ENCODE data around the gene STXBP4.

The STXBP4 gene

GRCh38 chr17:54992797-54993639, 24.5 kb downstream of the STXBP4 start:
- Histone ChIP-seq H3K4me3 (ENCODE audit: low read depth, low read length, poor library complexity, severe bottlenecking) (no peak overlapping the region), H3K36me3 (ENCODE audit: insufficient read depth, low read length) (no peaks in the 10 kb centered on the region), H3F3A (ENCODE audit: insufficient read depth, low read length) (no peaks in the 10 kb centered on the region), H2AFZ (ENCODE audit: low read length) (no peak overlapping the region), H3K4me2 (ENCODE audit: low read length) (no peak overlapping the region), H3K27me3 (ENCODE audit: insufficient read depth, low read length) (no peaks in the 10 kb centered on the region), H3K27ac (ENCODE audit: low read depth, low read length, poor library complexity, severe bottlenecking) (no peak overlapping the region), H3K79me2 (ENCODE audit: insufficient read depth, low read length) (no peaks in the 10 kb centered on the region), H3K9me2 (ENCODE audit: low read depth, low read length) (no peaks in the 10 kb centered on the region), H4K20me1 (ENCODE audit: insufficient read depth, low read length) (no peaks in the 10 kb centered on the region), H3K9me3 (ENCODE audit: low read length) (no peaks in the 10 kb centered on the region), H3K9ac (ENCODE audit: low read length) (no peak overlapping the region), H3K4me1 (ENCODE audit: insufficient read depth, low read length, severe bottlenecking) (no peaks in the 10 kb centered on the region)
- TF ChIP-seq EZH2 (IDR thresholded peaks at IDR 0.05; ENCODE audit: borderline replicate concordance, low read length): no peak
- peak; percentile 67 for TF ChIP-seq CTCF (IDR thresholded peaks at IDR 0.05; ENCODE audit: low read length)

GRCh38 chr17:54996441-54996840, 27.9 kb downstream of the STXBP4 start:
- no peak overlapping the region for H3K9ac ChIP-seq (ENCODE audit: low read length)
- no peak overlapping the region for H3K27ac ChIP-seq (ENCODE audit: low read depth, low read length, poor library complexity, severe bottlenecking)
- H3K36me3 ChIP-seq (ENCODE audit: insufficient read depth, low read length): no peaks in the 10 kb centered on the region; the same call in 1 of the 2 replicates
- no peaks in the 10 kb centered on the region for H3K9me3 ChIP-seq (ENCODE audit: low read length)
- TF ChIP-seq CTCF (IDR thresholded peaks at IDR 0.05; ENCODE audit: low read length): no peak
- TF ChIP-seq EZH2 (IDR thresholded peaks at IDR 0.05; ENCODE audit: borderline replicate concordance, low read length): no peak
- no peak overlapping the region for H2AFZ ChIP-seq (ENCODE audit: low read length)
- no peak overlapping the region for H3K4me3 ChIP-seq (ENCODE audit: low read depth, low read length, poor library complexity, severe bottlenecking)
- H4K20me1 ChIP-seq (ENCODE audit: insufficient read depth, low read length): no peaks in the 10 kb centered on the region
- no peaks in the 10 kb centered on the region for H3F3A ChIP-seq (ENCODE audit: insufficient read depth, low read length)
- H3K9me2 ChIP-seq (ENCODE audit: low read depth, low read length): no peaks in the 10 kb centered on the region
- H3K79me2 ChIP-seq (ENCODE audit: insufficient read depth, low read length): no peaks in the 10 kb centered on the region
- no peaks in the 10 kb centered on the region for H3K4me1 ChIP-seq (ENCODE audit: insufficient read depth, low read length, severe bottlenecking)
- H3K4me2 ChIP-seq (ENCODE audit: low read length): no peak overlapping the region
- H3K27me3 ChIP-seq (ENCODE audit: insufficient read depth, low read length): no peaks in the 10 kb centered on the region

GRCh38 chr17:55002458-55002857, 33.9 kb downstream of the STXBP4 start:
- Histone ChIP-seq H4K20me1 (ENCODE audit: insufficient read depth, low read length) (no peaks in the 10 kb centered on the region), H3K4me1 (ENCODE audit: insufficient read depth, low read length, severe bottlenecking) (no peaks in the 10 kb centered on the region), H3K4me3 (ENCODE audit: low read depth, low read length, poor library complexity, severe bottlenecking) (no peak overlapping the region), H3F3A (ENCODE audit: insufficient read depth, low read length) (no peaks in the 10 kb centered on the region), H3K27me3 (ENCODE audit: insufficient read depth, low read length) (no peaks in the 10 kb centered on the region), H3K9me2 (ENCODE audit: low read depth, low read length) (no peaks in the 10 kb centered on the region), H3K27ac (ENCODE audit: low read depth, low read length, poor library complexity, severe bottlenecking) (no peak overlapping the region), H3K79me2 (ENCODE audit: insufficient read depth, low read length) (no peaks in the 10 kb centered on the region), H3K9me3 (ENCODE audit: low read length) (no peaks in the 10 kb centered on the region), H2AFZ (ENCODE audit: low read length) (no peak overlapping the region), H3K9ac (ENCODE audit: low read length) (no peak overlapping the region), H3K36me3 (ENCODE audit: insufficient read depth, low read length) (no peaks in the 10 kb centered on the region; the same call in 1 of the 2 replicates), H3K4me2 (ENCODE audit: low read length) (no peak overlapping the region)
- TF ChIP-seq EZH2 (IDR thresholded peaks at IDR 0.05; ENCODE audit: borderline replicate concordance, low read length) (no peak), CTCF (IDR thresholded peaks at IDR 0.05; ENCODE audit: low read length) (no peak)

Data from OCI-LY1 (cell line).